SH-SY5Y (cell line): ENCODE measurements around the gene SOWAHA.

Experiments used
- GATA2 ChIP-seq: IDR thresholded peaks from 2 replicates; pipeline ENCODE4 v1.6.1; 2011; ENCODE audit warnings: mild to moderate bottlenecking, low read depth, low read length
- GATA3 ChIP-seq: IDR thresholded peaks from 2 replicates; pipeline ENCODE4 v1.6.1; 2011; ENCODE audit warnings: low read depth, mild to moderate bottlenecking, low read length, moderate library complexity

DNA sequence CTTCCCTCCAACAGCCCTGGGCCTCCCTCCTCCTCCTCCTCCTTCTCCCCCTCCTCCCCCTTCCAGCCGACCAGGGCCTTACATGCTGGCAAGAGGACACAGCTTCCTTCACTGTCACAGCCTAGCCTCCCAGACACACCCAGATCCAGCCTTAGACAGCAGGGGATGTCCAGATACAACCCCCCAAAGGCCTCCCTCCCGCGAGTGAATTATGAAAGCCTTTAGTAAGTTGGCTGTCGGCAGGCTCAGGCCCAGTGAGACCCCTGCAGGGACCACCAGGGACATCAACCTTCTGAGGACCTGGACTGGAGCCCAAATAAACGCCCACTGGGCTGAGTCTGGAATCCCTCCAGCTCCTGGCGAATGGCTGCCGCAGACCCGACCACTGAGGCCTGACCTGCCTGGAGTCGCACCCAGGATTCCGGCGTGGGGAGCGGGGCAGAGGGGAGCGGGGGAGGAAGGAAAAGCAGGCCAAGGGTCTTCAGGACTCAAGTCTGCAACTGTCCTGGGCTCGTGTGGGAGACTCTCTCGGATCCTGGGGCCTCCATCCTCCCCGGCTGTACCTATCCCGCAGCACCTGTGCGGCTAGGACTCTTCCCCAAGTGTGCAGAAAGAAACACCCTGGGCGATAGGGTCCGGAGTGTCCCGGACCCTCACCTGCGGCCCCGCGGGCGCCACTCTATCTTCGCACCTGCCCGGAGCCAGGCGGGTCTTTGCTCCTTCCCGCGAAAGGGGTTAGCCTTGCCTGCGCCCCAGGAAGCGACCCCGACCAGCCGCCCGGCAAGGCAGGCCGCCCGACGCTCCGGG is 36.8 kb upstream of the SOWAHA start:
- TF ChIP-seq GATA3 (no peak), GATA2 (no peak)
